ENCODE data around the gene CALR. TPM values are rescaled to one million over a fixed set of nuclear protein-coding genes. Genes with fewer than 3 reads are reported as not detected.
"Not testable (repeated sequence)": the region's sequence is repeated elsewhere in the genome, so short reads cannot be mapped to it uniquely, and the experiment has no call there.

CALR gene
- polyA plus RNA-seq, 1 donor, result 723 TPM

- WGBS (ENCODE audit: insufficient coverage, low lambda C conversion rate), result no CpG with 5 or more reads among the region's 12 CpGs
- Histone ChIP-seq H3K4me3 (ENCODE audit: low read length) (no peak overlapping the region), H3K36me3 (ENCODE audit: control insufficient read depth, insufficient read depth, low read length) (peaks cover 68% of the 10 kb centered on the region), H3K27ac (ENCODE audit: low read length) (no peak overlapping the region), H3K27me3 (ENCODE audit: control insufficient read depth, insufficient read depth, low read length) (no peaks in the 10 kb centered on the region), H3K9me3 (ENCODE audit: control insufficient read depth, low read depth, low read length) (no peaks in the 10 kb centered on the region), H3K4me1 (ENCODE audit: control insufficient read depth, insufficient read depth, low read length) (peaks cover 13% of the 10 kb centered on the region)
- DNase-seq, result no peak
Measured at GRCh38 chr19:12952488-12953137, 14.2 kb downstream of the CALR start.

- Histone ChIP-seq H3K36me3 (ENCODE audit: control insufficient read depth, insufficient read depth, low read length) (peaks cover 62% of the 10 kb centered on the region), H3K27me3 (ENCODE audit: control insufficient read depth, insufficient read depth, low read length) (no peaks in the 10 kb centered on the region), H3K4me1 (ENCODE audit: control insufficient read depth, insufficient read depth, low read length) (peaks cover 11% of the 10 kb centered on the region), H3K27ac (ENCODE audit: low read length) (peak overlapping the region; percentile 17), H3K9me3 (ENCODE audit: control insufficient read depth, low read depth, low read length) (no peaks in the 10 kb centered on the region), H3K4me3 (ENCODE audit: low read length) (no peak overlapping the region)
- DNase-seq, result no peak
- WGBS (ENCODE audit: insufficient coverage, low lambda C conversion rate), result no CpG with 5 or more reads among the region's 11 CpGs
Measured at GRCh38 chr19:12953138-12953798, 14.9 kb downstream of the CALR start.

- peak overlapping the region; percentile 17 for H3K27ac ChIP-seq (ENCODE audit: low read length)
- H3K9me3 ChIP-seq (ENCODE audit: control insufficient read depth, low read depth, low read length), result no peaks in the 10 kb centered on the region
- peaks cover 11% of the 10 kb centered on the region for H3K4me1 ChIP-seq (ENCODE audit: control insufficient read depth, insufficient read depth, low read length)
- H3K36me3 ChIP-seq (ENCODE audit: control insufficient read depth, insufficient read depth, low read length), result peaks cover 55% of the 10 kb centered on the region
- DNase-seq, result no peak
- no peak overlapping the region for H3K4me3 ChIP-seq (ENCODE audit: low read length)
- H3K27me3 ChIP-seq (ENCODE audit: control insufficient read depth, insufficient read depth, low read length), result no peaks in the 10 kb centered on the region
- WGBS (ENCODE audit: insufficient coverage, low lambda C conversion rate), result no CpG with 5 or more reads among the region's 12 CpGs
Measured at GRCh38 chr19:12953799-12954611, 15.6 kb downstream of the CALR start.

GRCh38 chr19:12954612-12954962, 16.2 kb downstream of the CALR start:
- Histone ChIP-seq H3K9me3 (ENCODE audit: control insufficient read depth, low read depth, low read length) (no peaks in the 10 kb centered on the region), H3K27ac (ENCODE audit: low read length) (no peak overlapping the region), H3K36me3 (ENCODE audit: control insufficient read depth, insufficient read depth, low read length) (peaks cover 49% of the 10 kb centered on the region), H3K4me1 (ENCODE audit: control insufficient read depth, insufficient read depth, low read length) (peaks cover 11% of the 10 kb centered on the region), H3K4me3 (ENCODE audit: low read length) (no peak overlapping the region), H3K27me3 (ENCODE audit: control insufficient read depth, insufficient read depth, low read length) (no peaks in the 10 kb centered on the region)
- no CpG with 5 or more reads among the region's 1 CpG for WGBS (ENCODE audit: insufficient coverage, low lambda C conversion rate)
- DNase-seq, result no peak

GRCh38 chr19:12955575-12955974, 17.2 kb downstream of the CALR start:
- H3K27ac ChIP-seq (ENCODE audit: low read length); H3K27me3 ChIP-seq (ENCODE audit: control insufficient read depth, insufficient read depth, low read length); DNase-seq; H3K9me3 ChIP-seq (ENCODE audit: control insufficient read depth, low read depth, low read length): not testable (repeated sequence)
- no CpG with 5 or more reads among the region's 9 CpGs for WGBS (ENCODE audit: insufficient coverage, low lambda C conversion rate)
- H3K4me3 ChIP-seq (ENCODE audit: low read length), result peak overlapping the region; percentile 62
- peaks cover 11% of the 10 kb centered on the region for H3K4me1 ChIP-seq (ENCODE audit: control insufficient read depth, insufficient read depth, low read length)
- peaks cover 41% of the 10 kb centered on the region for H3K36me3 ChIP-seq (ENCODE audit: control insufficient read depth, insufficient read depth, low read length)

DNA sequence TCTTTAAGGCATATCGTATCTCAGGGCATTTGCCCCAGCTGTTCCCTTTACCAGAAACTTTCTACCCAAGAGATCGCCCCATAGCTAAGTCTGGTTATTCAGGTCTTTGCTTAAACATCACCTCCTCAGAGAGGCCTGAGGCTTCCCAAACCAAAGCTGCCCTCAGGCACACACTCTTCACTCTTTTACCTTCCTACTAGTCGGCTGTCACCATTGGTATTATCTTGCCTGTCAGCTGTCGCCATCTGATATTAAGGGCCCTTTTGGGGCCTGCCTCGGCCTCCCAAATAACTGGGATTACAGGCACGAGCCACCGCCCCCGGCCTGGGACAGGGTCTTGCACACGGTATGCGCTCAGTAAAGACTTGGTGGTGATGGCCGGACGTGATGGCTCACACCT, 17.6 kb downstream of the CALR start:
- Histone ChIP-seq H3K9me3 (ENCODE audit: control insufficient read depth, low read depth, low read length) (no peaks in the 10 kb centered on the region), H3K27ac (ENCODE audit: low read length) (no peak overlapping the region), H3K4me3 (ENCODE audit: low read length) (peak overlapping the region; percentile 62), H3K36me3 (ENCODE audit: control insufficient read depth, insufficient read depth, low read length) (peaks cover 36% of the 10 kb centered on the region), H3K4me1 (ENCODE audit: control insufficient read depth, insufficient read depth, low read length) (peaks cover 11% of the 10 kb centered on the region), H3K27me3 (ENCODE audit: control insufficient read depth, insufficient read depth, low read length) (no peaks in the 10 kb centered on the region)
- no peak for DNase-seq
- WGBS (ENCODE audit: insufficient coverage, low lambda C conversion rate), result 60% methylated on average over 1 of the region's 12 CpGs

- Histone ChIP-seq H3K27me3 (ENCODE audit: control insufficient read depth, insufficient read depth, low read length) (no peaks in the 10 kb centered on the region), H3K4me1 (ENCODE audit: control insufficient read depth, insufficient read depth, low read length) (peaks cover 11% of the 10 kb centered on the region)
- 0% methylated on average over 3 of the region's 84 CpGs for WGBS (ENCODE audit: insufficient coverage, low lambda C conversion rate)
Measured at GRCh38 chr19:12956446-12957388, 18.3 kb downstream of the CALR start, which contains the start of gene GADD45GIP1. TSS of gene GADD45GIP1 (minus strand) at chr19:12957223. CDS start at chr19:12957212, 11 bp downstream.

DNA sequence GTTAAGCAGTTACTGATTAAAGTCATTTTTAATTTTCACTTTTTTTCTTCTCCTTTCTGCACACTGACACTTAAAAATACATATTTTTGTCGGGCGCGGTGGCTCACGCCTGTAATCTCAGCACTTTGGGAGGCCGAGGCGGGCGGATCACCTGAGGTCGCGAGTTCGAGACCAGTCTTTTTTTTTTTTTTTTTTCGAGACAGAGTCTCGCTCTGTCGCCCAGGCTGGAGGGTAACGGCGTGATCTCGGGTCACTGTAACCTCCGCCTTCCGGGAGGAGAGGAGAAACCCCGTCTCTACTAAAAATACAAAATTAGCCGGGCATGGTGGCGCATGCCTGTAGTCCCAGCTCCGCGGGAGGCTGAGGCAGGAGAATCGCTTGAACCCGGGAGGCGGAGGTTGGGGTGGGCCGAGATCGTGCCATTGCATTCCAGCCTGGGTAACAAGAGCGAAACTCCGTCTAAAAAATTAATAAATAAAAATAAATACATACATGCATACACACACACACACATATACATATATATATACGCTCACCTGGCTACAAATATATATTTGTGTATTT, 19.1 kb downstream of the CALR start:
- not testable (repeated sequence) for H3K27me3 ChIP-seq (ENCODE audit: control insufficient read depth, insufficient read depth, low read length); DNase-seq; H3K9me3 ChIP-seq (ENCODE audit: control insufficient read depth, low read depth, low read length)
- 100% methylated on average over 1 of the region's 31 CpGs for WGBS (ENCODE audit: insufficient coverage, low lambda C conversion rate)
- peak overlapping the region; percentile 62 for H3K4me3 ChIP-seq (ENCODE audit: low read length)
- peaks cover 11% of the 10 kb centered on the region for H3K4me1 ChIP-seq (ENCODE audit: control insufficient read depth, insufficient read depth, low read length)
- peak overlapping the region; percentile 80 for H3K27ac ChIP-seq (ENCODE audit: low read length)
- peaks cover 23% of the 10 kb centered on the region for H3K36me3 ChIP-seq (ENCODE audit: control insufficient read depth, insufficient read depth, low read length)

More at GRCh38 chr19:12956446-12957388, 18.3 kb downstream of the CALR start, which contains the start of gene GADD45GIP1:
- H3K36me3 ChIP-seq (ENCODE audit: control insufficient read depth, insufficient read depth, low read length), result peaks cover 31% of the 10 kb centered on the region
- no peaks in the 10 kb centered on the region for H3K9me3 ChIP-seq (ENCODE audit: control insufficient read depth, low read depth, low read length)
- H3K27ac ChIP-seq (ENCODE audit: low read length), result peak within 1 kb of the TSS; percentile 80
- peak; percentile 58 to 80 for DNase-seq
- H3K4me3 ChIP-seq (ENCODE audit: low read length), result peak within 1 kb of the TSS; percentile 62

GRCh38 chr19:12959481-12959880, 21.1 kb downstream of the CALR start:
- no peak for DNase-seq
- Histone ChIP-seq H3K36me3 (ENCODE audit: control insufficient read depth, insufficient read depth, low read length) (peaks cover 3% of the 10 kb centered on the region), H3K27ac (ENCODE audit: low read length) (no peak overlapping the region), H3K4me1 (ENCODE audit: control insufficient read depth, insufficient read depth, low read length) (peaks cover 6% of the 10 kb centered on the region), H3K9me3 (ENCODE audit: control insufficient read depth, low read depth, low read length) (no peaks in the 10 kb centered on the region), H3K4me3 (ENCODE audit: low read length) (no peak overlapping the region), H3K27me3 (ENCODE audit: control insufficient read depth, insufficient read depth, low read length) (no peaks in the 10 kb centered on the region)
- WGBS (ENCODE audit: insufficient coverage, low lambda C conversion rate), result 68% methylated on average over 3 of the region's 6 CpGs

All from large intestine (tissue), 3 donors.